Lower leg skin (tissue), 4 donors: ENCODE measurements around the gene AMIGO1. TPM values are rescaled to one million over a fixed set of nuclear protein-coding genes. Genes with fewer than 3 reads are reported as not detected.

ENCODE experiments used
- DNase-seq, 2 donors: peaks; one replicate each; pipeline ENCODE4 v3.0.0-alpha.2; 2019; ENCODE audit warnings: low spot score in 2 of 2
- H3K4me3 ChIP-seq: fragments of 200-600 bp; sonication (generic); 2 replicates; pipeline ENCODE4 v1.5.1; 2017; ENCODE audit warnings: mild to moderate bottlenecking, low read depth; ENCODE audit not compliant: poor library complexity, severe bottlenecking
- POLR2A ChIP-seq, 2 donors: fragments of 450-650 bp; IDR thresholded peaks; one replicate each; pipeline ENCODE4 v1.6.1; 2016 to 2017; ENCODE audit warnings: antibody characterized with exemption in 2 of 2, mild to moderate bottlenecking in 1 of 2, moderate library complexity in 1 of 2
- WGBS, 2 donors: methylation state at CpG; one replicate each; pipeline ENCODE4 v1.1.5; 2018; 5-methylcytosine and 5-hydroxymethylcytosine counted together
- intact Hi-C: fragments of 100-400 bp; cut with DNase I; formaldehyde crosslinking; loops from one replicate; pipeline ENCODE4 v1.15.0; 2023; ENCODE audit warnings: low total_unique reads
- total RNA-seq, 4 donors: library from RNA; depleted of rRNA; stranded (reverse); fragments of >200 nt; gene quantifications; one replicate each; pipeline ENCODE4 v1.1.0, GENCODE V29; 2016
- TF ChIP-seq, protein P1 (sequence below), 3 donors: fragments of 450-650 bp; IDR thresholded peaks; one replicate each; pipeline ENCODE4 v1.5.1; 2016; ENCODE audit warnings: antibody characterized with exemption in 3 of 3, mild to moderate bottlenecking in 3 of 3, moderate library complexity in 2 of 3

Gene AMIGO1
- total RNA-seq, 4 donors from 2014 or later: 3.9 to 7.9 (median 5.4) TPM

- no peak for DNase-seq
- intact Hi-C loops: no loop called here
- TF ChIP-seq, protein P1, sequence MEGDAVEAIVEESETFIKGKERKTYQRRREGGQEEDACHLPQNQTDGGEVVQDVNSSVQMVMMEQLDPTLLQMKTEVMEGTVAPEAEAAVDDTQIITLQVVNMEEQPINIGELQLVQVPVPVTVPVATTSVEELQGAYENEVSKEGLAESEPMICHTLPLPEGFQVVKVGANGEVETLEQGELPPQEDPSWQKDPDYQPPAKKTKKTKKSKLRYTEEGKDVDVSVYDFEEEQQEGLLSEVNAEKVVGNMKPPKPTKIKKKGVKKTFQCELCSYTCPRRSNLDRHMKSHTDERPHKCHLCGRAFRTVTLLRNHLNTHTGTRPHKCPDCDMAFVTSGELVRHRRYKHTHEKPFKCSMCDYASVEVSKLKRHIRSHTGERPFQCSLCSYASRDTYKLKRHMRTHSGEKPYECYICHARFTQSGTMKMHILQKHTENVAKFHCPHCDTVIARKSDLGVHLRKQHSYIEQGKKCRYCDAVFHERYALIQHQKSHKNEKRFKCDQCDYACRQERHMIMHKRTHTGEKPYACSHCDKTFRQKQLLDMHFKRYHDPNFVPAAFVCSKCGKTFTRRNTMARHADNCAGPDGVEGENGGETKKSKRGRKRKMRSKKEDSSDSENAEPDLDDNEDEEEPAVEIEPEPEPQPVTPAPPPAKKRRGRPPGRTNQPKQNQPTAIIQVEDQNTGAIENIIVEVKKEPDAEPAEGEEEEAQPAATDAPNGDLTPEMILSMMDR (IDR thresholded peaks at IDR 0.05): no peak
- TF ChIP-seq POLR2A (IDR thresholded peaks at IDR 0.05): no peak
- whole genome bisulfite sequencing, 2 donors: 50% methylated on average over 7 of the region's 7 CpGs
- H3K4me3 ChIP-seq: no peak overlapping the region
These were observed 10.4 kb downstream of the AMIGO1 start for GRCh38 chr1:109499081-109499480.

DNA sequence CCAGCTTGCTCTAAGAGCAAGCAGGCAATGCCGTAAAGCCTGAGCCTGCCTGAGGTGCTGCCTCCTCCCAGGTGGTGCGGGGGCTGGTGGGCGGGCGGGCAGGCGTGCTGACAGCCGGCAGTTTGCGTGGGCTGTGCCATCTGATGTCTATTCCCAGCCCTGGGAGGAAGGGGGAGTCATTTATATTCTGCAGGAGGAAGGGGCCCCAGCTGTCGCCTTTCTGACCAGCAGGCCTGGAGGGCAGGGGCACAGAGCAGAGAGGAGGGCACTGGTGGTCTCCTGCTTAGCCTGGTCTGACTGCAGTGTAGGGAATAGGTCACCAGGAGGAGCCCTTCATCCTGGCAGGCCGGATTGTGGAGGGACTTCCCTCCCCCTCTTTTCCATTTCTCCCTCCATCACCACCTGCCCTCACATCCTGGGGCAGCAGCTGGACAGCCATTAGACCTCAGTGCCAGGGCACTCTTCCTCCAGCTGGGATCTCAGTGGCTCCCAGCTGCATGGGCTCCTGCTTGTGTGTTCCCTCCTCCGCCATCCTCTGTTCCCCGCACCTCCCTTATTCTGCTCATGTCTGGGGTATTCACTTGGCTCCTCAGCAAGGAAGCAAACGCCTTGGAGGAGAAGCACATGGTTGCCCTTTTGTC is 11.2 kb downstream of the AMIGO1 start:
- H3K4me3 ChIP-seq: no peak overlapping the region
- 64 to 80% methylated on average over 12 of the region's 12 CpGs for WGBS, 2 donors
- TF ChIP-seq, protein P1 (IDR thresholded peaks at IDR 0.05): no peak
- no peak for TF ChIP-seq POLR2A (IDR thresholded peaks at IDR 0.05)
- intact Hi-C loops: no loop called here
- DNase-seq: no peak

DNA sequence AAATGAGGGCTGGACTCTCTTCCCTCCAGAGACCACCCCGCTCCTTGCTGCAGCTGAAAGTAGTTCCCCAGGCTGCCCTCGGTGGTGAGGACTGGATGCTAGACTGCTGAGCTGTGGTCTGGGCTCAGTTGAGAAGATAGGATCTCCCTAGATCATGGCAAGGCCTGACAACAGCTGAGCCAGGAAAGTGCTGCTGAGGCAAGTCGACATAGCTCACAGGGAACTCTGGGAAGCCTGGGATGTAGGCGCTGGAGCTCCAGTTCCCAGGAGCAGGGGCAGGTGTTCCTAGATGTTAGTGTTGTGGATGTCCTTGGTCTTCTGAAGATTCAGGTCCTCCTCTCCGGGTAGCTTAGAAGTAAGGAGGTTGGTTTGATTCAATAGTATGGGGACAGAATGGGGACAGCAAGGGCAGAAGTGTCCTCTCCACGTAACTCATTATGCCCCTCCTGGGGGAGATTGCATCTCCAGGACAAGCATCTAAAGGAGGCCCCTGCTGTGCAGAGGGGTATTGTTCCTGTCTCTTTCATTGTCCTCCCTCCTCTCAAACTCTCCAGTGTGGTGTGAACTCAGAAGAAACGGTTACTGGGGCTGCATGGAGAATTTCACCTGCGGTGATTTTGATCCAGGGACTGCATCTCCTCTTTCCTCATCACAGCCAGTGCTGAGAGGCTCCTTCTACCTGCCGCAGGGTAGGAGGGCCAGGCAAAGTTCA is 11.9 kb downstream of the AMIGO1 start:
- intact Hi-C loops: no loop called here
- WGBS, 2 donors: 61 to 62% methylated on average over 9 of the region's 9 CpGs
- H3K4me3 ChIP-seq: no peak overlapping the region
- TF ChIP-seq, protein P1 (IDR thresholded peaks at IDR 0.05): no peak
- no peak for TF ChIP-seq POLR2A (IDR thresholded peaks at IDR 0.05)
- no peak for DNase-seq

DNA sequence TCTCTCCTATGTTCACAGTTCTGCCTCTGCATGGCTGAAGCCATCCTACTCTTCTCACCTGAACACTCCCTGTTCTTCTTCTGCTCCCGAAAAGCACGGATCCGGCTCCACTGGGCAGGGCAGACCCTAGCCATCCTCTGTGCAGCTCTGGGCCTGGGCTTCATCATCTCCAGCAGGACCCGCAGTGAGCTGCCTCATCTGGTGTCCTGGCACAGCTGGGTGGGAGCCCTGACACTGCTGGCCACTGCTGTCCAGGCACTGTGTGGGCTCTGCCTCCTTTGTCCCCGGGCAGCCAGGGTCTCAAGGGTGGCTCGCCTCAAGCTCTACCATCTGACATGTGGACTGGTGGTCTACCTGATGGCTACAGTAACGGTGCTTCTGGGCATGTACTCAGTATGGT is 13.8 kb downstream of the AMIGO1 start:
- 92 to 95% methylated on average over 6 to 7 of the region's 7 CpGs for WGBS, 2 donors
- H3K4me3 ChIP-seq: no peak overlapping the region
- no peak for DNase-seq
- TF ChIP-seq, protein P1 (IDR thresholded peaks at IDR 0.05): no peak
- TF ChIP-seq POLR2A (IDR thresholded peaks at IDR 0.05): no peak
- intact Hi-C loops: no loop called here

- WGBS, 2 donors: 0 to 2% methylated on average over 17 to 27 of the region's 44 CpGs
- H3K4me3 ChIP-seq: peak within 1 kb of the TSS; percentile 69
- TF ChIP-seq, protein P1 (IDR thresholded peaks at IDR 0.05): peak in 1 of 3 donors; percentile 62
- TF ChIP-seq POLR2A (IDR thresholded peaks at IDR 0.05): no peak
- intact Hi-C loops: loop anchor here (2.0 kb wide), 1 partner anchor 39 kb away; no protein-coding TSS in a partner anchor
- DNase-seq: peak; percentile 78 to 96
These were observed 15.6 kb downstream of the AMIGO1 start, which contains the start of gene CYB561D1 for GRCh38 chr1:109493805-109494539. CYB561D1 (plus strand) TSS chr1:109494094; CDS start chr1:109494140, 46 bp downstream.
